Measurements from ENCODE around the gene SGIP1.

Gene SGIP1

DNA sequence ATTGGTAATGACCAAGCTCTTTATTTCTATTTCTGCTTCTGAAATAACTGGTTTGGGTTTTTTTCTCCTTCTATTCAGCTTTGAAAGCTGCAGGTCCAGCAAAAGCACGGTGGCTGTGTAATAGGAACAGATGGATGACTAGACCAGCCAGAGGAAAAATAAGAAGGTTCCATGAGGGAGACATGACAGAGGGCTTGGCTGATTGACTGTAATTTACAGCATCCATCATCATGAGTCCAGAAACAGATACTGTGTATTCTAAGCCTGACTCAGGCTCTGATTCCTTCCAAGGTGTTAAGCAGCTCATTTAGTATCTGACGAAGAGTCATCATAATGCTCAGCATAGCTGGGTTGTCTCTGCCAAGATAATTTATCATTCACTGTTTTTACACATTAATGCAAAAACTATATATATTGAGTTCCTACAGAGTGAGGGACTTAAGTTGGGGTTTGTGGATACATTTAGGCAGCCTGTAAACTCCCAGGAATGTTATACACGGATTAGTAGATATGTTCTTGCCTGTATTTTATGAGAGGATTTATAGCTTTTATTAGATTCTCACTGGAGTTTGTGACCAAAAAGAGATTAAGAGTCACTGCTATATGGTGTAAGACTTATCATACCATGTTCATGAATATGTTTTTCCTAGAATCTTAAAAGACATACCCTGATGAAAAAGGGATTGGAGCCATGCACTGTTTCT lies 72.6 kb downstream of the SGIP1 start:
- no peak overlapping the region for H3K27ac ChIP-seq (ENCODE audit: poor library complexity, severe bottlenecking)
- no peaks in the 10 kb centered on the region for H3K9me3 ChIP-seq (ENCODE audit: severe bottlenecking)
- H3K27me3 ChIP-seq (ENCODE audit: insufficient read depth, poor library complexity, severe bottlenecking) = no peaks in the 10 kb centered on the region
- no peak for DNase-seq (ENCODE audit: low spot score)
- H3K4me3 ChIP-seq (ENCODE audit: severe bottlenecking) = no peak overlapping the region
- TF ChIP-seq, protein P1, sequence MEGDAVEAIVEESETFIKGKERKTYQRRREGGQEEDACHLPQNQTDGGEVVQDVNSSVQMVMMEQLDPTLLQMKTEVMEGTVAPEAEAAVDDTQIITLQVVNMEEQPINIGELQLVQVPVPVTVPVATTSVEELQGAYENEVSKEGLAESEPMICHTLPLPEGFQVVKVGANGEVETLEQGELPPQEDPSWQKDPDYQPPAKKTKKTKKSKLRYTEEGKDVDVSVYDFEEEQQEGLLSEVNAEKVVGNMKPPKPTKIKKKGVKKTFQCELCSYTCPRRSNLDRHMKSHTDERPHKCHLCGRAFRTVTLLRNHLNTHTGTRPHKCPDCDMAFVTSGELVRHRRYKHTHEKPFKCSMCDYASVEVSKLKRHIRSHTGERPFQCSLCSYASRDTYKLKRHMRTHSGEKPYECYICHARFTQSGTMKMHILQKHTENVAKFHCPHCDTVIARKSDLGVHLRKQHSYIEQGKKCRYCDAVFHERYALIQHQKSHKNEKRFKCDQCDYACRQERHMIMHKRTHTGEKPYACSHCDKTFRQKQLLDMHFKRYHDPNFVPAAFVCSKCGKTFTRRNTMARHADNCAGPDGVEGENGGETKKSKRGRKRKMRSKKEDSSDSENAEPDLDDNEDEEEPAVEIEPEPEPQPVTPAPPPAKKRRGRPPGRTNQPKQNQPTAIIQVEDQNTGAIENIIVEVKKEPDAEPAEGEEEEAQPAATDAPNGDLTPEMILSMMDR (IDR thresholded peaks at IDR 0.05; ENCODE audit: poor library complexity, severe bottlenecking) = no peak
- H3K4me1 ChIP-seq (ENCODE audit: insufficient read depth, poor library complexity, severe bottlenecking) = no peaks in the 10 kb centered on the region
- H3K36me3 ChIP-seq (ENCODE audit: low read depth) = no peaks in the 10 kb centered on the region
- no peak for ATAC-seq (ENCODE audit: low read depth)

DNA sequence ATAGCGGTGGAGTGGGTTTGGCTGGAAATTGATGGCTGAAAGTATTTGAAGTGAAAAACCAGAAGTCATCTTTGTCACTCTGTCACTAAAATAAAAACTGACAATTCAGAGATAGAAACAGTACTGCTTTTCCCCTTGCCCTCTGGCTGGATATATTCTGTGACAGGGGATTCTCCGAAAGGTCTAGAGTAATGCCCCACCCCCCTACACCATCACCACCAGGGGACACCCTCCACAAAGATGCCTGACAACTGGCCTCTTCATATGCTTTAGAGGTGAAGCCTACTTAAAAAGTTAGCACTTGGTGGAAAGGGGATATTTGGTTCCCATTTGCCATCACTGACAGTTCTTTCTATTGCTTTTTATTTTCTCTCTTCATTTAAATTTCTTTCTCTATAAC lies 73.5 kb downstream of the SGIP1 start:
- no peak overlapping the region for H3K4me3 ChIP-seq (ENCODE audit: severe bottlenecking)
- H3K4me1 ChIP-seq (ENCODE audit: insufficient read depth, poor library complexity, severe bottlenecking) = no peaks in the 10 kb centered on the region
- H3K9me3 ChIP-seq (ENCODE audit: severe bottlenecking) = no peaks in the 10 kb centered on the region
- TF ChIP-seq, protein P1 (IDR thresholded peaks at IDR 0.05; ENCODE audit: poor library complexity, severe bottlenecking) = no peak
- ATAC-seq (ENCODE audit: low read depth) (no peak), DNase-seq (ENCODE audit: low spot score) (no peak)
- H3K27ac ChIP-seq (ENCODE audit: poor library complexity, severe bottlenecking) = no peak overlapping the region
- H3K27me3 ChIP-seq (ENCODE audit: insufficient read depth, poor library complexity, severe bottlenecking) = no peaks in the 10 kb centered on the region
- no peaks in the 10 kb centered on the region for H3K36me3 ChIP-seq (ENCODE audit: low read depth)

DNA sequence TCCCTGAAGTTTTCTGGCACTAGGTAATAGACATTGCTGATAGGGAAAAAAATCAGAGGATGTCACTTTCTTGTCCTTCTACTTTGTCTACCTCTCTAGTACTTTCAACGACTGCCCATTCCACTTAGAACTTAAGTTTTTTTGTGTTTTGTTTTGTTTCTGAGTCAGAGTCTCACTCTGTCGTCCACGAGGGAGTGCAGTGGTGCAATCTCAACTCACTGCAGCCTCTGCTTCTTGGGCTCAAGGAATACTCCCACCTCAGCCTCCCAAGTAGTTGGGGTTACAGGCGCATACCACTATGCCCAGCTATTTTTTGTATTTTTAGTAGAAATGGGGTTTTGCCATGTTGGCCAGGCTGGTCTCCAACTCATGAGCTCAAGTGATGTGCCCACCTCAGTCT lies 79.2 kb downstream of the SGIP1 start:
- ATAC-seq (ENCODE audit: low read depth) (no peak), DNase-seq (ENCODE audit: low spot score) (no peak)
- no peaks in the 10 kb centered on the region for H3K36me3 ChIP-seq (ENCODE audit: low read depth)
- TF ChIP-seq, protein P1 (IDR thresholded peaks at IDR 0.05; ENCODE audit: poor library complexity, severe bottlenecking) = no peak
- no peak overlapping the region for H3K27ac ChIP-seq (ENCODE audit: poor library complexity, severe bottlenecking)
- no peak overlapping the region for H3K4me3 ChIP-seq (ENCODE audit: severe bottlenecking)
- H3K9me3 ChIP-seq (ENCODE audit: severe bottlenecking) = no peaks in the 10 kb centered on the region
- H3K4me1 ChIP-seq (ENCODE audit: insufficient read depth, poor library complexity, severe bottlenecking) = no peaks in the 10 kb centered on the region
- no peaks in the 10 kb centered on the region for H3K27me3 ChIP-seq (ENCODE audit: insufficient read depth, poor library complexity, severe bottlenecking)

DNA sequence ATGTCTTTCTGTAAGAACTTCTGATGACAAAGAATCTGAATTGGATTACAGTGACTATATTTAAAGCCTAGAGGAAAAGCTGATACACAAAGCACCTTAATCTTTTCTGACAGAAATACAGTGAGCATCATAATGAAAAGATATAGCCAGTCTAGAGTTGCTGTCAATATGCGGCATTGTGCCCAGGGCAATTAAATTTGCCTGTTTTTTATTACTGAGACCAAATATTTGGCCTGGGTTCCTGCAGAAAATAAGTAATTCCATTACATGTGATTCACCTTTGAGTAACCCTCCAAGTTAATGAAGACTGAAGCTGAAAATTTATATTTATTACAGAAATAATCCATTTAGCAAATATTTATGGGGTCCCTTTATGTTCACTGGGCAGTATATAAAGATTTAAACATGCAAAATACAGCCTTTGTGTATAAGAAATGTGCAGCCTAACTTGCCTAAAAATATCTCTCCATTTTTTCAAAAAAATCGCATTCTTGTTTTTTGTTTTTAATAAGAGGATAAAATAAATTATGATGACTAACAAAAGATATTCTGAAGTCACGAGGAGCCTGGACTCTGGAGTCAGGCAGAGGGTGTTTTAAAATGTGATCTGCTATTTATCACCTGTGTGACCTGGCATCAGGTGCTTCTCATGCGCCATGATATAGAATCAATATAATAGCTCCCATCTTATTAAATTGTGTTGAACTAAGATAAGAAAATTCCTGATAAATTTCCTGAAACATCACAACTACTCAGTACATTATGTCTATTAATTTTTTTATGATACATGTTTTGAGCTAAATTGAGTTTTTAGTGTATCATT lies 83.6 kb downstream of the SGIP1 start:
- TF ChIP-seq, protein P1 (IDR thresholded peaks at IDR 0.05; ENCODE audit: poor library complexity, severe bottlenecking) = no peak
- ATAC-seq (ENCODE audit: low read depth) (no peak), DNase-seq (ENCODE audit: low spot score) (no peak)
- H3K27ac ChIP-seq (ENCODE audit: poor library complexity, severe bottlenecking) = no peak overlapping the region
- no peaks in the 10 kb centered on the region for H3K4me1 ChIP-seq (ENCODE audit: insufficient read depth, poor library complexity, severe bottlenecking)
- no peaks in the 10 kb centered on the region for H3K36me3 ChIP-seq (ENCODE audit: low read depth)
- no peaks in the 10 kb centered on the region for H3K9me3 ChIP-seq (ENCODE audit: severe bottlenecking)
- no peak overlapping the region for H3K4me3 ChIP-seq (ENCODE audit: severe bottlenecking)
- H3K27me3 ChIP-seq (ENCODE audit: insufficient read depth, poor library complexity, severe bottlenecking) = no peaks in the 10 kb centered on the region

DNA sequence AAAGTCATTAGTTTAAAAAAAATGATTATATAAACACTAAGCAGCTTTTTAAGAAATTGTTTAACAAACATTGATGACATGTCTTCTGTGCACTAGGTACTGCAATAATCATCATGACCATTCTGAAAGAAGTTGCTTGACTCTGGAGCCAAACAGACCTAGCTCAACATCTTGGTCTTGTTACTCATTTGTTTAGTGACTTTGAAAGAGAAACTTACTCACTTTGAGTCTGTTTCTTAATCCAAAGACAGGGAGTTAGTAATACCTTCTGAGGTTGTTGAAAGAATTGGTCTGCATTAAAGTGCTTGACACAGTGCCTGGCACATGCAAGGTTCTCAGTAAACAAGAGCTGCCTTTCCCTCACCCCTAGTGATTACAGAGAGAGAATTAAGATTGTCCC lies 84.4 kb downstream of the SGIP1 start:
- Histone ChIP-seq H3K36me3 (ENCODE audit: low read depth) (no peaks in the 10 kb centered on the region), H3K27me3 (ENCODE audit: insufficient read depth, poor library complexity, severe bottlenecking) (no peaks in the 10 kb centered on the region), H3K4me3 (ENCODE audit: severe bottlenecking) (no peak overlapping the region), H3K27ac (ENCODE audit: poor library complexity, severe bottlenecking) (no peak overlapping the region), H3K9me3 (ENCODE audit: severe bottlenecking) (no peaks in the 10 kb centered on the region), H3K4me1 (ENCODE audit: insufficient read depth, poor library complexity, severe bottlenecking) (peaks cover under 1% of the 10 kb centered on the region)
- DNase-seq (ENCODE audit: low spot score) (no peak), ATAC-seq (ENCODE audit: low read depth) (no peak)
- TF ChIP-seq, protein P1 (IDR thresholded peaks at IDR 0.05; ENCODE audit: poor library complexity, severe bottlenecking) = no peak
